HepG2 (cell line): ENCODE data around the gene BCDIN3D. TPM values are rescaled to one million over a fixed set of nuclear protein-coding genes. Genes with fewer than 3 reads are reported as not detected.
A peak's percentile ranks its signal among the peaks of the same experiment; 100 is the strongest.

Experiments used
- AGO2 ChIP-seq: fragments of 200-400 bp; formaldehyde crosslinking; optimal IDR thresholded peaks from 2 replicates; pipeline ENCODE3; 2017; ENCODE audit warnings: mild to moderate bottlenecking, low read depth, low read length, moderate library complexity
- ETV5 ChIP-seq: IDR thresholded peaks from 2 replicates; pipeline ENCODE4 v1.6.1; 2018; ENCODE audit warnings: missing biosample characterization, missing genetic modification reagents, inconsistent platforms, borderline replicate concordance
- GABPA ChIP-seq, 2 experiments: IDR thresholded peaks; 2 replicates each; pipeline ENCODE4 v1.6.1; 2011 to 2016; ENCODE audit warnings: low read depth in 2 of 2, low read length in 1 of 2, missing biosample characterization in 1 of 2, missing genetic modification characterization in 1 of 2
- GABPB1 ChIP-seq: IDR thresholded peaks from 2 replicates; pipeline ENCODE4 v1.6.1; 2016; ENCODE audit warnings: mild to moderate bottlenecking, missing genetic modification reagents, moderate library complexity, missing compliant biosample characterization
- HNRNPLL ChIP-seq: fragments of 200-400 bp; formaldehyde crosslinking; IDR thresholded peaks from 2 replicates; pipeline ENCODE4 v1.6.1; 2017; ENCODE audit warnings: mild to moderate bottlenecking, low read depth, low read length; ENCODE audit not compliant: poor library complexity, severe bottlenecking
- JUN ChIP-seq: sonication (generic); formaldehyde crosslinking; IDR thresholded peaks from 2 replicates; pipeline ENCODE4 v1.4.0; 2020; ENCODE audit warnings: mild to moderate bottlenecking, missing genetic modification reagents
- MEF2D ChIP-seq: sonication (generic); formaldehyde crosslinking; IDR thresholded peaks from 2 replicates; pipeline ENCODE4 v1.5.1; 2020; ENCODE audit warnings: mild to moderate bottlenecking, missing genetic modification reagents
- MTA1 ChIP-seq: sonication (generic); formaldehyde crosslinking; IDR thresholded peaks from 2 replicates; pipeline ENCODE4 v1.4.0; 2020; ENCODE audit warnings: missing genetic modification reagents, mild to moderate bottlenecking, borderline replicate concordance
- RFX5 ChIP-seq: IDR thresholded peaks from 2 replicates; pipeline ENCODE4 v1.6.1; 2011; ENCODE audit warnings: low read depth, low read length, improper control_type of control experiment
- RFXANK ChIP-seq: IDR thresholded peaks from 2 replicates; pipeline ENCODE4 v1.6.1; 2016
- RORA ChIP-seq: sonication (generic); formaldehyde crosslinking; IDR thresholded peaks from 2 replicates; pipeline ENCODE4 v1.5.0; 2020; ENCODE audit warnings: mild to moderate bottlenecking, missing genetic modification reagents, moderate library complexity
- SAP130 ChIP-seq: IDR thresholded peaks from 2 replicates; pipeline ENCODE4 v1.6.1; 2016; ENCODE audit warnings: low read depth
- SRF ChIP-seq: IDR thresholded peaks from 2 replicates; pipeline ENCODE4 v1.6.1; 2011; ENCODE audit warnings: mild to moderate bottlenecking, low read depth, low read length, moderate library complexity
- U2AF2 ChIP-seq: fragments of 200-400 bp; formaldehyde crosslinking; IDR thresholded peaks from 2 replicates; pipeline ENCODE4 v1.6.1; 2017; ENCODE audit warnings: low read depth, mild to moderate bottlenecking, low read length
- ZBTB1 ChIP-seq: sonication (generic); formaldehyde crosslinking; IDR thresholded peaks from 2 replicates; pipeline ENCODE4 v1.4.0; 2020; ENCODE audit warnings: missing genetic modification reagents, borderline replicate concordance
- ZBTB2 ChIP-seq: sonication (generic); formaldehyde crosslinking; IDR thresholded peaks from 2 replicates; pipeline ENCODE4 v1.8.0; 2022; ENCODE audit warnings: low read depth, missing genetic modification reagents
- ZNF33A ChIP-seq: sonication (generic); formaldehyde crosslinking; IDR thresholded peaks from 2 replicates; pipeline ENCODE4 v1.5.1; 2020; ENCODE audit warnings: missing genetic modification reagents, mild to moderate bottlenecking, moderate library complexity, borderline replicate concordance
- ZNF563 ChIP-seq: sonication (generic); formaldehyde crosslinking; IDR thresholded peaks from 2 replicates; pipeline ENCODE4 v1.8.0; 2022; ENCODE audit warnings: mild to moderate bottlenecking, moderate library complexity, missing genetic modification reagents
- ZNF619 ChIP-seq: sonication (generic); formaldehyde crosslinking; IDR thresholded peaks from 2 replicates; pipeline ENCODE4 v1.4.0; 2020; ENCODE audit warnings: mild to moderate bottlenecking, missing genetic modification reagents
- ZNF746 ChIP-seq: sonication (generic); formaldehyde crosslinking; IDR thresholded peaks from 2 replicates; pipeline ENCODE4 v1.8.0; 2022; ENCODE audit warnings: mild to moderate bottlenecking, missing genetic modification reagents
- ZNF747 ChIP-seq: sonication (generic); formaldehyde crosslinking; IDR thresholded peaks from 2 replicates; pipeline ENCODE4 v1.8.1; 2023; ENCODE audit warnings: missing genetic modification reagents, mild to moderate bottlenecking, borderline replicate concordance
- ZNF891 ChIP-seq: sonication (generic); formaldehyde crosslinking; IDR thresholded peaks from 2 replicates; pipeline ENCODE4 v1.5.0; 2020; ENCODE audit warnings: mild to moderate bottlenecking, missing genetic modification reagents
- polyA plus RNA-seq, 8 experiments: library from polyadenylated mRNA; depleted of rRNA in 3 of 8; stranded (reverse) in 7 of 8; unstranded in 1 of 8; fragments of >200 nt; fragmentation: Illumina TruSeq in 4 of 8; extraction: Trizol in 4 of 8; gene quantifications; 2 replicates each; pipeline versions ENCODE4 v1.2.1 to v1.2.3, GENCODE V29; 2011 to 2016; ENCODE audit warnings: low read depth in 4 of 8, missing spikeins in 1 of 8, mixed read lengths in 1 of 8; ENCODE audit not compliant: insufficient read depth in 1 of 8
- total RNA-seq, 5 experiments: library from RNA; depleted of rRNA; stranded (reverse); fragments of >200 nt; fragmentation: Illumina TruSeq; extraction: Trizol; gene quantifications; 2 replicates each; pipeline ENCODE4 v1.2.3, GENCODE V29; 2016; ENCODE audit warnings: low read depth in 1 of 5
- TF ChIP-seq, protein P1 (sequence below): sonication (generic); formaldehyde crosslinking; IDR thresholded peaks from 2 replicates; pipeline ENCODE4 v1.4.0; 2020; ENCODE audit warnings: low read depth, mild to moderate bottlenecking, missing genetic modification reagents
- TF ChIP-seq, protein P2 (sequence below): sonication (generic); formaldehyde crosslinking; IDR thresholded peaks from 2 replicates; pipeline ENCODE4 v1.8.0; 2022; ENCODE audit warnings: mild to moderate bottlenecking, missing genetic modification reagents, borderline replicate concordance
- TF ChIP-seq, protein P3 (sequence below): IDR thresholded peaks from 2 replicates; pipeline ENCODE4 v1.6.1; 2016; ENCODE audit warnings: control low read depth

BCDIN3D gene
- total and polyA plus RNA-seq, 2 of the 13 experiments (the other 11 are each of a cell fraction or from before 2014, with no cell fraction given), result 2.2 to 2.5 TPM

DNA sequence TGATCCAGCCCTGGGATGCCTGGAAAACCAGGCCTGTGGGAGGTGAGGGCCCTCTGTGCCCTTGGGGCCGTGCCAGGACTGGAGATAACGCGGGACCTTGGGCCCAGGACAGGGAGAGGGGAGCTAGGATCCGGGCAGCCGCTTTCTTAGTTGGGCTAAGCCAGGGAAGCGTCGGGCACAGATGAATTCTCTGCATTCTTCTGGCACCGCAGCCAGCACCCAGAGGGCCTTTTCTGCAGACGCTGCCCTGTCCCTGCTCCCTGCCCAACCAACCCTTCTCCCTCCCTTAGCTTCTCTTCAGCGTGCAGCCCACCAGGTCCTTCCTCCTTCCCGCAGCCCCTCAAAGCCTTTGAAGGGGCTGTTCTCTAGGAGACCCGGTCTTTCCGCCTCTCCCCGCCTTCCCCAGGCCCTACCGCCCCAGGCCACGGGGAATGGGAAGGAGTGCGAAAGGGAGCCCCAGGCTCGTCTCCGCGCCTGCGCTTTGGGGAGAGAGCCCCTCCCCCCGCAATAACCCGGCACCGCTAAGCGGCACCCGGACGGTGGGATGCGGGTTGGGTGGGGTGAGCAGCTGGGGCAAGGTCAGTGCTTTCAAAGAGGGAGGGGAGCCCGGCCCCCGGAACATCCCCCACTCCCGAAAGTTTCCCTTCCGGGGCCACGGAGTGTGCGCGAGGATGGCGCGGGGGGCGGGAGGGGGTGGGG, 15.4 kb downstream of the BCDIN3D start (continued):
- TF ChIP-seq HNRNPLL, result peak; percentile 36
- peak; percentile 61; the same call in 1 of the 2 replicates for TF ChIP-seq ZNF746 (CRISPR knock-in tag)
- TF ChIP-seq GABPA (IDR thresholded peaks at IDR 0.05; ENCODE audit: low read depth, low read length), result peak; percentile 75
- peak; percentile 89 for TF ChIP-seq GABPA (CRISPR knock-in tag; IDR thresholded peaks at IDR 0.05; ENCODE audit: low read depth)
- no peak for TF ChIP-seq ZNF891 (CRISPR knock-in tag)
- TF ChIP-seq, protein P1, sequence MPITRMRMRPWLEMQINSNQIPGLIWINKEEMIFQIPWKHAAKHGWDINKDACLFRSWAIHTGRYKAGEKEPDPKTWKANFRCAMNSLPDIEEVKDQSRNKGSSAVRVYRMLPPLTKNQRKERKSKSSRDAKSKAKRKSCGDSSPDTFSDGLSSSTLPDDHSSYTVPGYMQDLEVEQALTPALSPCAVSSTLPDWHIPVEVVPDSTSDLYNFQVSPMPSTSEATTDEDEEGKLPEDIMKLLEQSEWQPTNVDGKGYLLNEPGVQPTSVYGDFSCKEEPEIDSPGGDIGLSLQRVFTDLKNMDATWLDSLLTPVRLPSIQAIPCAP (CRISPR knock-in tag), result no peak
- TF ChIP-seq, protein P2, sequence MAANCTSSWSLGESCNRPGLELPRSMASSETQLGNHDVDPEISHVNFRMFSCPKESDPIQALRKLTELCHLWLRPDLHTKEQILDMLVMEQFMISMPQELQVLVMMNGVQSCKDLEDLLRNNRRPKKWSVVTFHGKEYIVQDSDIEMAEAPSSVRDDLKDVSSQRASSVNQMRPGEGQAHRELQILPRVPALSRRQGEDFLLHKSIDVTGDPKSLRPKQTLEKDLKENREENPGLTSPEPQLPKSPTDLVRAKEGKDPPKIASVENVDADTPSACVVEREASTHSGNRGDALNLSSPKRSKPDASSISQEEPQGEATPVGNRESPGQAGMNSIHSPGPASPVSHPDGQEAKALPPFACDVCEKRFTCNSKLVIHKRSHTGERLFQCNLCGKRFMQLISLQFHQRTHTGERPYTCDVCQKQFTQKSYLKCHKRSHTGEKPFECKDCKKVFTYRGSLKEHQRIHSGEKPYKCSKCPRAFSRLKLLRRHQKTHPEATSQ (CRISPR knock-in tag), result no peak
- TF ChIP-seq ZNF33A (CRISPR knock-in tag), result peak; percentile 62; the same call in 1 of the 2 replicates
- no peak for TF ChIP-seq RORA (CRISPR knock-in tag)
- no peak; the same call in none of the 2 replicates for TF ChIP-seq ETV5 (CRISPR knock-in tag)
- no peak; the same call in 1 of the 2 replicates for TF ChIP-seq SAP130
- TF ChIP-seq ZNF563, result no peak
- no peak for TF ChIP-seq ZNF747
- TF ChIP-seq RFX5, result no peak
- TF ChIP-seq U2AF2, result no peak
- TF ChIP-seq GABPB1 (CRISPR knock-in tag), result peak; percentile 82
- no peak for TF ChIP-seq ZNF619
- no peak for TF ChIP-seq JUN (CRISPR knock-in tag)
- no peak for TF ChIP-seq MEF2D (CRISPR knock-in tag)
- peak; percentile 19; the same call in 1 of the 2 replicates for TF ChIP-seq MTA1
- peak; percentile 65; the same call in 1 of the 2 replicates for TF ChIP-seq ZBTB2
- no peak for TF ChIP-seq SRF
- TF ChIP-seq AGO2, result peak; percentile 49
- no peak for TF ChIP-seq RFXANK (CRISPR knock-in tag)
- no peak for TF ChIP-seq ZBTB1 (CRISPR knock-in tag)
- TF ChIP-seq, protein P3, sequence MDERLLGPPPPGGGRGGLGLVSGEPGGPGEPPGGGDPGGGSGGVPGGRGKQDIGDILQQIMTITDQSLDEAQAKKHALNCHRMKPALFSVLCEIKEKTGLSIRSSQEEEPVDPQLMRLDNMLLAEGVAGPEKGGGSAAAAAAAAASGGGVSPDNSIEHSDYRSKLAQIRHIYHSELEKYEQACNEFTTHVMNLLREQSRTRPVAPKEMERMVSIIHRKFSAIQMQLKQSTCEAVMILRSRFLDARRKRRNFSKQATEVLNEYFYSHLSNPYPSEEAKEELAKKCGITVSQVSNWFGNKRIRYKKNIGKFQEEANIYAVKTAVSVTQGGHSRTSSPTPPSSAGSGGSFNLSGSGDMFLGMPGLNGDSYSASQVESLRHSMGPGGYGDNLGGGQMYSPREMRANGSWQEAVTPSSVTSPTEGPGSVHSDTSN (CRISPR knock-in tag), result no peak
